Measurements from ENCODE around the gene MRPL49.

DNA sequence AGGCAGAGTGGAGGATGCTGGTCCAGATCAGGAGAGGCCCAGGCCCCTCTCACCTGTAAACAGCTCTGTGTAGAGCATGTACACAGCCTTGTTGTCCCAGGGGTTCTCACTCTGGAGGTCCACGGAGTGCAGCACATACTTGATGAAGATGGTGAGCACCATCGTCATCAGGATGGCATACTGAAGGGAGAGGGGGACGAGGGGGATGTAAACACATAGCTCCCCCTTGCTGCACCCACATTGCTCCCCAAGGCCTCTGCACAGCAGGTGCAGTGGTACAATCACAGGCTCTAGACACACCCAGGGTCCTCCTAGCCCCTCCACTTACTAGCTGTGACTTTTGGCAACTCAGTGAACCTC is 9.3 kb downstream of the MRPL49 start:
- TF ChIP-seq, protein P1, sequence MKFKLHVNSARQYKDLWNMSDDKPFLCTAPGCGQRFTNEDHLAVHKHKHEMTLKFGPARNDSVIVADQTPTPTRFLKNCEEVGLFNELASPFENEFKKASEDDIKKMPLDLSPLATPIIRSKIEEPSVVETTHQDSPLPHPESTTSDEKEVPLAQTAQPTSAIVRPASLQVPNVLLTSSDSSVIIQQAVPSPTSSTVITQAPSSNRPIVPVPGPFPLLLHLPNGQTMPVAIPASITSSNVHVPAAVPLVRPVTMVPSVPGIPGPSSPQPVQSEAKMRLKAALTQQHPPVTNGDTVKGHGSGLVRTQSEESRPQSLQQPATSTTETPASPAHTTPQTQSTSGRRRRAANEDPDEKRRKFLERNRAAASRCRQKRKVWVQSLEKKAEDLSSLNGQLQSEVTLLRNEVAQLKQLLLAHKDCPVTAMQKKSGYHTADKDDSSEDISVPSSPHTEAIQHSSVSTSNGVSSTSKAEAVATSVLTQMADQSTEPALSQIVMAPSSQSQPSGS (IDR thresholded peaks at IDR 0.05; ENCODE audit: low read length): no peak
- no peak for TF ChIP-seq SIRT6 (IDR thresholded peaks at IDR 0.05; ENCODE audit: low read length)

All from H1 (cell line).